Muscle layer of colon (tissue), 2 donors: ENCODE results near the gene RBM34.
"Not testable (repeated sequence)": the region's sequence is repeated elsewhere in the genome, so short reads cannot be mapped to it uniquely, and the experiment has no call there.

ENCODE experiments used
- H3K27ac ChIP-seq: one replicate; pipeline ENCODE4 v1.7.0; 2013; ENCODE audit warnings: low read depth, mild to moderate bottlenecking, low read length, moderate library complexity
- H3K27me3 ChIP-seq, 2 donors: one replicate each; pipeline ENCODE4 v1.7.0; 2013; ENCODE audit warnings: low read length in 2 of 2, mild to moderate bottlenecking in 2 of 2; ENCODE audit not compliant: insufficient read depth in 2 of 2, control insufficient read depth in 1 of 2
- H3K36me3 ChIP-seq: one replicate; pipeline ENCODE4 v1.7.0; 2013; ENCODE audit warnings: mild to moderate bottlenecking, low read length; ENCODE audit not compliant: insufficient read depth
- H3K4me1 ChIP-seq: one replicate; pipeline ENCODE4 v1.7.0; 2013; ENCODE audit warnings: mild to moderate bottlenecking, low read length; ENCODE audit not compliant: insufficient read depth
- H3K4me3 ChIP-seq, 2 donors: one replicate each; pipeline ENCODE4 v1.7.0; 2013; ENCODE audit warnings: low read length in 2 of 2, low read depth in 1 of 2, mild to moderate bottlenecking in 1 of 2, moderate library complexity in 1 of 2
- H3K9ac ChIP-seq: one replicate; pipeline ENCODE4 v1.7.0; 2013; ENCODE audit warnings: low read length
- H3K9me3 ChIP-seq: one replicate; pipeline ENCODE4 v1.7.0; 2013; ENCODE audit warnings: mild to moderate bottlenecking, low read length
- donor health status: abdominal sarcoma.
- donor health status: Adenocarcinoma of cecum.

The RBM34 gene

DNA sequence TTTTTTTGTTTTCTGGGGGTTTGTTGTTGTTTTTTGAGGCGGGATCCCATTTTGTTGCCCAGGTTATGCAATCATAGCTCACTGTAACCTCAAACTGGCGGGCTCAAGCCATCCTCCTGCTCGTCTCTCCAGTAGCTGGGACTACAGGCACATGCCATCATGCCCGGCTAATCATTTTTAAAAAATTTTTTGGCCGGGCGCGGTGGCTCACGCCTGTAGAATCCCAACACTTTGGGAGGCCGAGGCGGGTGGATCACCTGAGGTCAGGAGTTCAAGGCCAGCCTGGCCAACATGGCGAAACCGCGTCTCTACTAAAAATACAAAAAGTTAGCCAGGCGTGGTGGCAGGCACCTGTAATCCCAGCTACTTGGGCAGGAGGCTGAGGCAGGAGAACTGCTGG is 63.5 kb downstream of the RBM34 start:
- H3K4me1 ChIP-seq, result peaks cover 13% of the 10 kb centered on the region
- H3K9me3 ChIP-seq, H3K27ac ChIP-seq, H3K36me3 ChIP-seq, H3K4me3 ChIP-seq, H3K9ac ChIP-seq, H3K27me3 ChIP-seq: not testable (repeated sequence)

DNA sequence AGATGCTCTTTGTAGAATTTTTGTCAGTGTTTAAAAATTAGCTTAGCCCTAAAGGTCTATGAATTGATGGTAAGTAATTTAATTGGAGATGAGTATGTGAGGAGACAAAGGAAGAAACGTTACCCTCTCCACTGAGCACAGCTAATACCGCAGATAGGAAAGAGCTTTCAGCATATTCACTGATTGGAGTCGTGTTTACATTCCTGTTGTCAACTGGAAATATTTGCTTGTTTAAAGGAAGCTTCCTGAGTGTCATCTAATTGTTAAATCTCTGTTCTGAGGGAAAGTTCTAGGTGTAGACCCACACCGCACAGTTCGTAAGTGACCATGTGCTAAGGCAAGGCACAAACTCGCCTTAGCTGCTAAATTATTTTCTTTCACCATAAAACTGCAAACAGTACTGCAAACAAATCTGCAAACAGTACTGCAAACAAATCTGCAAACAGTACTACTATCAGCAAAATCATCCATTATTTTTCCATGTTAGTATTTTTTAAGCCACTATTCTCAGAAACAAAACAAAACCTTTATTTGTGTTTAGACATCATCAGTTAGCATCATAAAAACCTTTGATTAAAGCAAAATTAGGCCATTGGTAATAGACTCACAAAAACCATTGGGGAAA is 65.0 kb downstream of the RBM34 start:
- Histone ChIP-seq H3K9me3 (no peaks in the 10 kb centered on the region), H3K27me3 (no peaks in the 10 kb centered on the region), H3K4me1 (peaks cover 14% of the 10 kb centered on the region), H3K36me3 (no peaks in the 10 kb centered on the region), H3K27ac (no peak overlapping the region), H3K4me3 (no peak overlapping the region), H3K9ac (no peak overlapping the region)

DNA sequence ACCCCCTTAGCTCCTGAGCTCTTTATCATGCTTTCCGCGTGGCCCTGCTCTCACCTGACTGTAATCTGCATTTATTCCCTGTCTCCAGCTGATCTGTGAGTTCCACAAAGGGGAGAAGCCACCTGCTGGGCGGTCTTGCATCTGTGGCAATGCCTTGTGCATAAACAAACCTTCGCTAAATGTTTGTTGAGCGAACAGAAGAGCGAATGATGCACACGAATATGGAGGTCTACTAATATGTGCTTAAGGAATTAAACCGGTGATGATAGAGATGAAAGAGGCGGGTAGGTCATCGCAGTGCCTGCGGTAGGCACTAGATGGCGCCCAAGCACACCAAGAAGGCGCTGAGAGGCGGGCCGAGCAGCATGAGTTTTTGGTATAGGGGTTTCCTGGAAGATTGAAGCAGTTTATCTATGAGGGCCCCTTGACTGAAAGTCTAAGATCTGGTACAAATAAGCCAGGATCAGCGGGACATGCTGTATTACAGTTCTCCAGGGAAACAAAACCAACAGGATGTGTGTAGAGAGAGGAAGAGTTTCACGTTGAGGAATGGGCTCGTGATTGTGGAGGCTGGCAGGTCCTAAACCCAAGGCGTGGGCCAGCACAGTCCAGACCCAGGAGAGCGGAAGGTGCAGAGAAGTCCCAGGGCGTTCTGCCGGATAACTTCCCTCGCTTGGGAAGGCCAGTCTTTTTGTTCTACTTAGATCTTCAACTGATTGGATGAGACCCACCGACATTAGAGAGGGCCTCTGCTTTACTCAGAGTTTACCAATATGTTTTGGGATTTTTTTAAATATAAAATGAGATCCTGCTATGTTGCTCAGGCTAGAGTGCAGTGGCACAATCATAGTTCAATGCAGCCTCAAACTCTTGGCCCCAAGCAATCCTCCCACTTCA is 67.1 kb downstream of the RBM34 start:
- Histone ChIP-seq H3K27ac (no peak overlapping the region), H3K9me3 (no peaks in the 10 kb centered on the region)

DNA sequence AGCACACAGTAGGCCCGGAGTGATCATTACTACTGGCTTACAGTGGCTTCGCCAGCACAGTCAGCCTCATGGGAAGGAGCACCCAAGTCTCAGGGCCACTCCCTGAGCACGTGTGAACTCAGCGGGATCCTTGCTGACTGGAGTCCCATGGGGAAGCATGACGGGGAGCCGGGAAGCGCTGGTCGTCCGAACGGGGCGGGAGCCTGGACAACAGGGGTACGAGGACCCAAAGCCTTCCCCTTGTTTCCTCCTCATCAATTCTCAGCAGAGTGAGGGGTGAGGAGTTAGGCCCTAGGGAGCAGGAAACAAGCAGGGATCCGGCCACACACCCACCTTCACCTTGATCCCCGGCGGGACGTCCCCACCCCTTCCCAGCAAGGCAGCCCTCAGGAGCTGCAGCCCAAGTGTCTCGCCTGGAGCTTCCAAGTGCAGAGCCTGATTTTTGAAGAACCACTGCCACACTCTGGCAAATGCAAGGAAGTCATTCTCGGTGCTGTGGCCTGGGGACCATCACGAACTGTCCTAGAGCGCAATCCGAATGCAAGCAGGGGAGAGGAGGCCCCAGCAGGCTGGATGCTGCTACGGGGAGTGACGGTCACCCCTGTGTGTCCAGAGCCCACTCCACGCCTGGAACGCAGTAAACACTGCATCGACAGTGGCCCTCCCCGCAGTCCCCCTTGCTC is 67.9 kb downstream of the RBM34 start:
- Histone ChIP-seq H3K9ac (peak overlapping the region; percentile 27), H3K4me1 (peaks cover 23% of the 10 kb centered on the region), H3K27me3 (no peaks in the 10 kb centered on the region), H3K27ac (no peak overlapping the region), H3K4me3 (peak overlapping the region in 1 of 2 donors; percentile 49), H3K36me3 (no peaks in the 10 kb centered on the region), H3K9me3 (no peaks in the 10 kb centered on the region)

More for the DNA sequence above, 67.1 kb downstream of the RBM34 start:
- Histone ChIP-seq H3K4me3 (peak overlapping the region in 1 of 2 donors; percentile 49), H3K36me3 (no peaks in the 10 kb centered on the region), H3K9ac (peak overlapping the region; percentile 27), H3K4me1 (peaks cover 23% of the 10 kb centered on the region), H3K27me3 (no peaks in the 10 kb centered on the region)

DNA sequence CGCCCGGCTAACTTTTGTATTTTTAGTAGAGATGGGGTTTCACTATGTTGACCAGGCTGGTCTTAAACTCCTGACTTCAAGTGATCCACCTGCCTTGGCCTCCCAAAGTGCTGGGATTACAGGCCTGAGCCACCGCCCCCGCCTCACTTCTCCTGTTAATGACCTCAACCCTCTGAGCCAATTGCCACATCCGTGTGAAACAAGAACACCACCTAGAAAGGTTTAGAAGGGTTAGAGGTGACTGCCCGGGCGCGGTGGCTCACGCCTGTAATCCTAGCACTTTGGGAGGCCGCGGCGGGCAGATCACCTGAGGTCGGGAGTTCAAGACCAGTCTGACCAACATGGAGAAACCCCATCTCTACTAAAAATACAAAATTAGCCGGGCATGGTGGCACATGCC is 68.6 kb downstream of the RBM34 start:
- H3K4me3 ChIP-seq, H3K9ac ChIP-seq, H3K27me3 ChIP-seq, H3K36me3 ChIP-seq, H3K27ac ChIP-seq, H3K9me3 ChIP-seq: not testable (repeated sequence)
- H3K4me1 ChIP-seq, result peaks cover 23% of the 10 kb centered on the region

DNA sequence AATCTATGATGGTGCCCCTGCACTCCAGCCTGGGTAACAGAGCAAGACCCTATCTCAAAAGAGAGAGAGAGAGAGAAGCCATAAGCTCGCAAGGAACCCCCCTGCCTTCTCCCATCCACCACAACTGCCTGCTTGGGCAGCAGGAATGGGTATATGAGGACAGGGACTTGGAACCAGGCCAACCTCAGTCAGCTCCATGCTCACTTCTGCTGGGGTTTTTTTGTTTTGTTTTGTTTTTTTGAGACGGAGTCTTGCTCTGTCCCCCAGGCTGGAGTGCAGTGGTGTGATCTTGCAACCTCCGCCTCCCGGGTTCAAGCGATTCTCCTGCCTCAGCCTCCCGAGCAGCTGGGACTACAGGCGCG is 69.0 kb downstream of the RBM34 start:
- peaks cover 23% of the 10 kb centered on the region for H3K4me1 ChIP-seq
- H3K36me3 ChIP-seq, H3K9me3 ChIP-seq, H3K4me3 ChIP-seq, H3K27me3 ChIP-seq, H3K27ac ChIP-seq, H3K9ac ChIP-seq: not testable (repeated sequence)

DNA sequence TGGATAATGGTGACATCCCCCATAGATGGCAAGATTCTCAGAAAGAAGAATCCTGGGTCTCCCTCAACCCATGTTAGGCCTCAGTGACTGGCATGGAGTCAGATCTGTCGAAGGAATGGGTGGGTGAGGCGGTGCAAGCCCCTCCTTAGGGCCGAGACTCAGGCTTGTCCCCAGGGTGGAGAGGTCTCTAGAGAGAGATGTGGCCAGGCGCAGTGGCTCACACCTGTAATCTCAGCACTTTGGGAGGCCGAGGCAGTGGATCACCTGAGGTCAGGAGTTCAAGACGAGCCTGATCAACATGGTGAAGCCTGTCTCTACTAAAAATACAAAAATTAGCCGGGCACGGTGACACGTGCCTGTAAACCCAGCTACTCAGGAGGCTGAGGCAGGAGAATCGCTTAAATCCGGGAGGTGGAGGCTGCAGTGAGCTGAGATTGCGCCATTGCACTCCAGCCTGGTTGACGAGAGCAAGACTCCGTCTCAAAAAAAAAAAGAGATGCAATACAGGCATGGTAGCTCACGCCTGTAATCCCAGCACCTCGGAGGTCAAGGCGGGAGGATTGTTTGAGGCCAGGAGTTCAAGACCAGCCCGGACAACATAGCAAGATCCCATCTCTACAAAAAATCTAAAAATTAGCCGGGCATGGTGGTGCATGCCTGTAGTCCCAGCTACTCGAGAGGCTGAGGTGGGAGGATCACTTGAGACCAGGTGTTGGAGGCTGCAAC is 69.6 kb downstream of the RBM34 start:
- not testable (repeated sequence) for H3K9ac ChIP-seq, H3K27ac ChIP-seq

DNA sequence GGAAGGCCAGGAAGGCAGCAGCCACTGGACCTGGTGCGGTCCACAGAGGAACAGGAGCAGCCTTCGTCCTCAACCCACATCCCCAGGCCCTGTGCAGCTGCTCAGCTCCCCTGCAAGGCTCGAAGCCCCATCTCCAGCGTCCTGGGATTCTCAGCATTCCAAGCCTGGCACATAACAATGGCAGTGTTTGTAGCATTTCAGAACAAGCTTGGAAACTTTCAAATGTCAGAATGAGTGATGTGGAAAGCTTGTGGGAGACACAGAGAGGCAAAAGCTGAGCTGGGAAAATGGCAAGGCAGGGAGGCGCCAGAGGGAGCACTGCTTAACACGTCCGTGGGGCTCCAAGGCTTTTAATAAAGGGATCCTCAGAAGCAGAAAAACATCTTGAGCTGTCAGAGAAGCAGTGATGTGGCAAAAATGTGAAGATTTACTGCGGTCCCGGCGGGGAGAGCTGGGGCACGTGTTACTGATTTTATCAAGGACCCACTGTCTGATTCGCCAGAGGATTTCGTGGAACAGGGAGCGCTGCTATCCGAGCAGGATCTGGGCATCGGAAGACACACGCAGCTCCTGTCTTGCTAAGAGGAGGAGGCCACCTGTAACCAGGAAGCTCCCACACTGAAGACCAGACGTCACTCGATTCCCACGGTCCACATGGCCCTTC is 70.5 kb downstream of the RBM34 start:
- Histone ChIP-seq H3K4me1 (peaks cover 23% of the 10 kb centered on the region), H3K27me3 (no peaks in the 10 kb centered on the region), H3K36me3 (no peaks in the 10 kb centered on the region), H3K9ac (no peak overlapping the region), H3K9me3 (no peaks in the 10 kb centered on the region), H3K4me3 (no peak overlapping the region), H3K27ac (peak overlapping the region; percentile 56)

More for the DNA sequence above, 69.6 kb downstream of the RBM34 start:
- not testable (repeated sequence) for H3K27me3 ChIP-seq, H3K9me3 ChIP-seq, H3K36me3 ChIP-seq, H3K4me3 ChIP-seq
- peaks cover 23% of the 10 kb centered on the region for H3K4me1 ChIP-seq

DNA sequence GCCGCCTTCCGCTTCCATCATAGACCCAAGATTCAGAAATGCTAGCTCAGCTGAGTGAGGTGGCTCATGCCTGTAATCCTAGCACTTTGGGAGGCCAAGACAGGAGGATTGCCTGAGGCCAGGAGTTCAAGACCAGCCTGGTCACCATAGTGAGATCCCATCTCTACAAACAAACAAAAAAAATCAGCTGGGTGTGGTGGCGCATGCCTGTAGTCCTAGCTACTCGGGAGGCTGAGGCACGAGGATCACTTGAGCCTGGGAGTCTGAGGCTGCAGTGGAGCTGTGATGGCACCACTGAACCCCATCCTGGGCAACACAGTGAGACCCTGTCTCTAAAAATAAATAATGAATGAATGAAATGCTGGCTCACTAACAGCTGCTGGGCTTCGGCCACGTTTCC is 72.1 kb downstream of the RBM34 start:
- H3K9ac ChIP-seq, result no peak overlapping the region
- H3K4me3 ChIP-seq, result no peak overlapping the region
- H3K9me3 ChIP-seq, result no peaks in the 10 kb centered on the region
- peaks cover 24% of the 10 kb centered on the region for H3K4me1 ChIP-seq
- no peaks in the 10 kb centered on the region for H3K27me3 ChIP-seq
- H3K27ac ChIP-seq, result no peak overlapping the region
- no peaks in the 10 kb centered on the region for H3K36me3 ChIP-seq

DNA sequence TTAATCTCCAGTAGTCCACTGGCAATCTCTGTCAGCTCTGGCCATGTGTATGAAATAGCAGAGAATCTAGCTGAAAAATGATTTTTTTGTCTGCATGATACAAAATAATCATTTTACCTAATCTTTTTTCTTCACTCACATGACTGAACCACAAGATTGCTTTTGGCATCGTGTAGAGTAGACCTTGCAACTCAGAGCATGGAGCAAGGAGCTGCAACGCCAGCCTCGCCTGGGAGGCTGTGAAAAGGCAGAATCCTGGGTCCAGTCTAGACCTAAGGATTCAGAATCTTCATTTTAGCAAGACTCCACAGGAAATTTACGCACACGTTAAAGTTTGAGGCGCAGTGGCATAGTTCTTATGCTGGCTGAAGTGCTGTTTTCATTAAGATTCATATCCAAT is 72.6 kb downstream of the RBM34 start:
- Histone ChIP-seq H3K4me3 (no peak overlapping the region), H3K27ac (no peak overlapping the region), H3K27me3 (no peaks in the 10 kb centered on the region), H3K4me1 (peaks cover 24% of the 10 kb centered on the region), H3K9ac (no peak overlapping the region), H3K36me3 (no peaks in the 10 kb centered on the region), H3K9me3 (no peaks in the 10 kb centered on the region)

DNA sequence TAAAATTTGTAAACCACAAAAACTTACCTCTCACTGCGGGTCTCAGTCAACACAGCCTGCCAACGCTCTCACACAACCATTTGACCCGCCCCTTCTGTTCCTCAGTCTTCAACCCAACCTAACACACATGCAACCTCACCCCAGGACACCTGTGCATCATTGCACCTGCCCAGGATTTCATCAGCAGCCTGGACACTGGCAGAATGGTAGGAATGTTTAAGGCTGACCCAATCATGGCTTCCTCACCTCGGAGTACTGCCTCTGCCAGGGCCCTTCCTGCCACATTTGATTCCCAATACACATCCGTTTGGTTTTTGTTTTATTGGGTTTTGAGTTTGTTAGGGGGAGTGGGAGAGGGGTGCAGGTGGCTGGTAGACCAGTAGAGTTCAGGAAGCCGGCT is 73.1 kb downstream of the RBM34 start:
- Histone ChIP-seq H3K4me3 (no peak overlapping the region), H3K27me3 (no peaks in the 10 kb centered on the region), H3K4me1 (peaks cover 24% of the 10 kb centered on the region), H3K9ac (no peak overlapping the region), H3K9me3 (no peaks in the 10 kb centered on the region), H3K36me3 (no peaks in the 10 kb centered on the region), H3K27ac (no peak overlapping the region)
